ENCODE data around the gene FGR. TPM values are rescaled to one million over a fixed set of nuclear protein-coding genes. Genes with fewer than 3 reads are reported as not detected.

Gene FGR
- polyA plus RNA-seq, 1 experiment: not detected

GRCh38 chr1:27592232-27592930 lies 42.6 kb downstream of the FGR start:
- TF ChIP-seq, protein P1, sequence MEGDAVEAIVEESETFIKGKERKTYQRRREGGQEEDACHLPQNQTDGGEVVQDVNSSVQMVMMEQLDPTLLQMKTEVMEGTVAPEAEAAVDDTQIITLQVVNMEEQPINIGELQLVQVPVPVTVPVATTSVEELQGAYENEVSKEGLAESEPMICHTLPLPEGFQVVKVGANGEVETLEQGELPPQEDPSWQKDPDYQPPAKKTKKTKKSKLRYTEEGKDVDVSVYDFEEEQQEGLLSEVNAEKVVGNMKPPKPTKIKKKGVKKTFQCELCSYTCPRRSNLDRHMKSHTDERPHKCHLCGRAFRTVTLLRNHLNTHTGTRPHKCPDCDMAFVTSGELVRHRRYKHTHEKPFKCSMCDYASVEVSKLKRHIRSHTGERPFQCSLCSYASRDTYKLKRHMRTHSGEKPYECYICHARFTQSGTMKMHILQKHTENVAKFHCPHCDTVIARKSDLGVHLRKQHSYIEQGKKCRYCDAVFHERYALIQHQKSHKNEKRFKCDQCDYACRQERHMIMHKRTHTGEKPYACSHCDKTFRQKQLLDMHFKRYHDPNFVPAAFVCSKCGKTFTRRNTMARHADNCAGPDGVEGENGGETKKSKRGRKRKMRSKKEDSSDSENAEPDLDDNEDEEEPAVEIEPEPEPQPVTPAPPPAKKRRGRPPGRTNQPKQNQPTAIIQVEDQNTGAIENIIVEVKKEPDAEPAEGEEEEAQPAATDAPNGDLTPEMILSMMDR (IDR thresholded peaks at IDR 0.05; ENCODE audit: insufficient read depth, low read depth, low read length): no peak
- no peak for DNase-seq (ENCODE audit: low read depth)
- Histone ChIP-seq H3K36me3 (ENCODE audit: control insufficient read depth, insufficient read depth, low read length) (peaks cover 6% of the 10 kb centered on the region), H3K27me3 (ENCODE audit: control insufficient read depth, insufficient read depth, low read length) (no peaks in the 10 kb centered on the region), H3K4me3 (ENCODE audit: low read depth, low read length) (no peak overlapping the region)
- POLR2A ChIA-PET: interaction anchor here (0.6 kb wide), 1 partner anchor 17 kb away, joined by 4 read pairs; no protein-coding TSS in a partner anchor
- CTCF ChIA-PET: interaction anchor here (0.6 to 2.1 kb wide), 6 partner anchors 13 to 697 kb away, joined by 3 to 9 read pairs (median 4); no protein-coding TSS in a partner anchor

DNA sequence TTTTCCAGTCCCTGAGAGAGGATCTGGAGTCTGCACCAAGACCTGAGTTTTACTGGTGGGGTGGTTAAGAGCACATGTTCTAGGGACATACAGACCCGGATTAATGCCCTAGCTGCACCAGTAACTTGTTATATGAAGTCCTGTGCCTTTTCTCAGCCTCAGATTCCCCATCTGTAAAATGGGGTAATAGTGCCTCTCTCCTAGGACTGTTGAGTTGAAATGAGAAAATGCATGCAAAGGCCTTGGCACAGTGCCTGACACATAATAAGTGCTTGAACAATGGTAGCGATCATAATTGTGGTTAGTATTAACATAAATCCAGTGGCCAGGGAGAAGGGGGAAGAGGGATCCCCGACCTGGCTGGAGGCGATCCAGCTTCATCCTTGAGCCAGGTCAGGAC lies 43.4 kb downstream of the FGR start:
- CTCF ChIA-PET: interaction anchor here (1.0 to 2.1 kb wide), 5 partner anchors 13 to 35 kb away, joined by 4 to 9 read pairs (median 4); no protein-coding TSS in a partner anchor
- TF ChIP-seq, protein P1 (IDR thresholded peaks at IDR 0.05; ENCODE audit: insufficient read depth, low read depth, low read length): no peak
- POLR2A ChIA-PET: no interaction called here
- H3K36me3 ChIP-seq (ENCODE audit: control insufficient read depth, insufficient read depth, low read length): peaks cover 6% of the 10 kb centered on the region
- no peak for DNase-seq (ENCODE audit: low read depth)
- no peaks in the 10 kb centered on the region for H3K27me3 ChIP-seq (ENCODE audit: control insufficient read depth, insufficient read depth, low read length)
- H3K4me3 ChIP-seq (ENCODE audit: low read depth, low read length): no peak overlapping the region

GRCh38 chr1:27590917-27591508 lies 44.0 kb downstream of the FGR start:
- DNase-seq (ENCODE audit: low read depth): no peak
- Histone ChIP-seq H3K27me3 (ENCODE audit: control insufficient read depth, insufficient read depth, low read length) (no peaks in the 10 kb centered on the region), H3K4me3 (ENCODE audit: low read depth, low read length) (no peak overlapping the region), H3K36me3 (ENCODE audit: control insufficient read depth, insufficient read depth, low read length) (peaks cover 5% of the 10 kb centered on the region)
- TF ChIP-seq, protein P1 (IDR thresholded peaks at IDR 0.05; ENCODE audit: insufficient read depth, low read depth, low read length): no peak
- ChIA-PET POLR2A (no interaction called here), CTCF (interaction anchor here (1.0 to 2.1 kb wide), 9 partner anchors 11 to 72 kb away, joined by 3 to 9 read pairs (median 4); no protein-coding TSS in a partner anchor)

DNA sequence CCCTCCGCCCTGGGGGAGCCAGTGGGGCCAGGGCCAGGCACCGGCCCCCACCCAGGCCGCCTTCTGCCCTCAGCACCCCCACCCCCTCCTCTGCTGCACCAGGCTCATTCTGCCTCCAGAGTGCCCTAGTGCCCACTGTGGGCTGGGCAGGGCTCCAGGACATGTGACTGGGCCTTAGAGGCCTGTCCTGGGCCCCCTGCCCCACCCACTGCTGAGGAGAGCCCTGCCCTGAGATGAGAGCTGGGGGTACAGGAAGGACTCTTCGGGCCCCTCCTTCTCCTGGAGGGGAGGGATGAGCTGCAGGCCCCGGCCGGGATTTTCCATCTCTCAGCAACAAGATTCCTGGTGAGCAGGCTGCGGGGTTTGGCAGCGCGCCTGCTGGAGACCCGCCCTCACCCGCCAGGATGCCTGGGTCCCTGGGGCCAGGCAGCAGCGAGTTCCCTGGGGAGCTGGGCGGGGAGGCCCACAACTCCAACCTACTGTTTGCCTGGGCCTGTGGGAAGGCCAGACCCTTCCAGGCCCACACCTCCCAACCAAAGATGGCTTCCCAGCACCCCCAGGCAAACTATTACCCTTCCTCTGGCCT lies 45.1 kb downstream of the FGR start:
- no peaks in the 10 kb centered on the region for H3K27me3 ChIP-seq (ENCODE audit: control insufficient read depth, insufficient read depth, low read length)
- TF ChIP-seq, protein P1 (IDR thresholded peaks at IDR 0.05; ENCODE audit: insufficient read depth, low read depth, low read length): no peak
- H3K4me3 ChIP-seq (ENCODE audit: low read depth, low read length): no peak overlapping the region
- POLR2A ChIA-PET: no interaction called here
- no peak for DNase-seq (ENCODE audit: low read depth)
- CTCF ChIA-PET: interaction anchor here (0.6 to 2.1 kb wide), 7 partner anchors 12 to 73 kb away, joined by 3 to 9 read pairs (median 4); no protein-coding TSS in a partner anchor
- H3K36me3 ChIP-seq (ENCODE audit: control insufficient read depth, insufficient read depth, low read length): peaks cover 2% of the 10 kb centered on the region; the same call in 1 of the 2 replicates

GRCh38 chr1:27589441-27589840 lies 45.5 kb downstream of the FGR start:
- TF ChIP-seq, protein P1 (IDR thresholded peaks at IDR 0.05; ENCODE audit: insufficient read depth, low read depth, low read length): no peak
- POLR2A ChIA-PET: no interaction called here
- CTCF ChIA-PET: interaction anchor here (1.2 to 1.5 kb wide), 2 partner anchors 12 to 16 kb away, joined by 4 read pairs; no protein-coding TSS in a partner anchor

More at GRCh38 chr1:27589441-27589840, 45.5 kb downstream of the FGR start:
- Histone ChIP-seq H3K4me3 (ENCODE audit: low read depth, low read length) (no peak overlapping the region), H3K27me3 (ENCODE audit: control insufficient read depth, insufficient read depth, low read length) (no peaks in the 10 kb centered on the region), H3K36me3 (ENCODE audit: control insufficient read depth, insufficient read depth, low read length) (peaks cover 3% of the 10 kb centered on the region)
- no peak for DNase-seq (ENCODE audit: low read depth)

Data from BJ (cell line).